Activated CD4-positive, CD25-positive, alpha-beta regulatory T cell (primary cell): Measurements from ENCODE around the gene THAP11.
"Not testable (repeated sequence)": the region's sequence is repeated elsewhere in the genome, so short reads cannot be mapped to it uniquely, and the experiment has no call there.

ENCODE experiments used
- DNase-seq, 4 experiments: peaks; one replicate each; lab custom pipeline; 2025; lab: John Stamatoyannopoulos, UW

Gene THAP11

DNA sequence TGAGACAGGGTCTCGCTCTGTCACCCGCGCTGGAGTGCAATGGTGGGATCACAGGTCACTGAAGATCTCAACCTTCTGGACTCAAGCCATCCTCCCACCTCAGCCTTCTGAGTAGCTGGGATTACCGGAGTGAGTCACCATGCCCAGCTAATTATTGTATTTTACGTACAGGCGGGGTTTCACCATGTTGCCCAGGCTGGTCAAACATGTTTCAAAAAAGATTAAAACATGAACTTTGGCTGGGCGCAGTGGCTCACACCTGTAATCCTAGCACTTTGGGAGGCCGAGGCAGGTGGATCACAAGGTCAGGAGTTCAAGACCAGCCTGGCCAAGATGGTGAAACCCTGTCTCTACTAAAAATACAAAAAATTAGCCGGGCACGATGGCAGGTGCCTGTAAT, 4.9 kb upstream of the THAP11 start:
- not testable (repeated sequence) for DNase-seq

DNA sequence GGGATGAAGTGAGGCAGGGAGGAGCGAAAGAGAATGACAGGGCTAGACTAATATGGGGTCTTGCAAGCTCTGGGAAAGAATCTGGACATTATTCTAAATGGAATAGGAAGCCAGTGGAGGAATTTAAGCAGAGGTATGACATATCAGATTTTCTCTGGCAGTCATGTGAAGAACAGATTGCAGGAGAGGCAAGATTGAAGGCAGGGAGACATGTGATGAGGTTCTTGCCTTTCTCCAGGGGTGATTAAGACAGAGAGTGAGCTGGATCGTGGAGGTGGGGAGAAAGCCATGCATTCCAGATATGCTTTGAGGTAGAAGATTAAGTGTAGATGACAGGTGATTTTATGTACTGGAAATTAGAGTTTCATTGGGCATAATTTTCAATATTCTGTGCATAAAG, 4.3 kb upstream of the THAP11 start:
- DNase-seq, result no peak

DNA sequence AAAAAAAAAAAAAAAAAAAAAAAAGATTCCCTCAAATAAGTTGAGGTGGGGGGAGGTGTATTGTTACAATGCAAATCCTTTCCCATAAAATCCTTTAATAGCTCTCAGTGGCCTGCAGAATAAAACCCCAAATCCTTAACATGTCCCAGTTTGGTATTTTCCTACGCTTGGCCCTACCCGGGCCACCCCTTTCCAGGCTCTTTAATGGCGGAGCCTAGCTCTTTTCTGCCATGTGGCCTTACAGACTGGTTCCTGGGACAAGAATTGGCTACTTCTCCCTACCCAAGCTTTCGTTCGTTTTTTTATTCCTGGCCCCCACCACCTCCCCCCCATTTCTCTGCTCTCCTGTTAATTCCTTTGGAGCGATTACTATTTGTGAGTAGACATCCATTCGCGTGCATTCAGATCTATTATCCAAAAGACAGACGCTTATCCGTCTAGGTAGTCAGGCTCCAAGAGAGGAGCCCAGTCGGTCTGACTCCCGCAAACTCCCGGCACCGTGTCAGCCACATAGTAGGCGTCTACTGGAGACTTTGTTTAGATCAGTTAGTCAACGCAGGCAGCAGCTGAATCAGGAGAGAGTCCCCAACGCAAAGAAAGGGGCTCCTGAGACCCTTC, 813 bp upstream of the THAP11 start:
- no peak for DNase-seq

DNA sequence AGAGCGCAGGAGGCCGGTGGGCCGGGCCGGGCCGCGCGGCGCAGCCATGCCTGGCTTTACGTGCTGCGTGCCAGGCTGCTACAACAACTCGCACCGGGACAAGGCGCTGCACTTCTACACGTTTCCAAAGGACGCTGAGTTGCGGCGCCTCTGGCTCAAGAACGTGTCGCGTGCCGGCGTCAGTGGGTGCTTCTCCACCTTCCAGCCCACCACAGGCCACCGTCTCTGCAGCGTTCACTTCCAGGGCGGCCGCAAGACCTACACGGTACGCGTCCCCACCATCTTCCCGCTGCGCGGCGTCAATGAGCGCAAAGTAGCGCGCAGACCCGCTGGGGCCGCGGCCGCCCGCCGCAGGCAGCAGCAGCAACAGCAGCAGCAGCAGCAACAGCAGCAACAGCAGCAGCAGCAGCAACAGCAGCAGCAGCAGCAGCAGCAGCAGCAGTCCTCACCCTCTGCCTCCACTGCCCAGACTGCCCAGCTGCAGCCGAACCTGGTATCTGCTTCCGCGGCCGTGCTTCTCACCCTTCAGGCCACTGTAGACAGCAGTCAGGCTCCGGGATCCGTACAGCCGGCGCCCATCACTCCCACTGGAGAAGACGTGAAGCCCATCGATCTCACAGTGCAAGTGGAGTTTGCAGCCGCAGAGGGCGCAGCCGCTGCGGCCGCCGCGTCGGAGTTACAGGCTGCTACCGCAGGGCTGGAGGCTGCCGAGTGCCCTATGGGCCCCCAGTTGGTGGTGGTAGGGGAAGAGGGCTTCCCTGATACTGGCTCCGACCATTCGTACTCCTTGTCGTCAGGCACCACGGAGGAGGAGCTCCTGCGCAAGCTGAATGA, 606 bp downstream of the THAP11 start:
- peak; percentile 7 to 64 (median 50) for DNase-seq

DNA sequence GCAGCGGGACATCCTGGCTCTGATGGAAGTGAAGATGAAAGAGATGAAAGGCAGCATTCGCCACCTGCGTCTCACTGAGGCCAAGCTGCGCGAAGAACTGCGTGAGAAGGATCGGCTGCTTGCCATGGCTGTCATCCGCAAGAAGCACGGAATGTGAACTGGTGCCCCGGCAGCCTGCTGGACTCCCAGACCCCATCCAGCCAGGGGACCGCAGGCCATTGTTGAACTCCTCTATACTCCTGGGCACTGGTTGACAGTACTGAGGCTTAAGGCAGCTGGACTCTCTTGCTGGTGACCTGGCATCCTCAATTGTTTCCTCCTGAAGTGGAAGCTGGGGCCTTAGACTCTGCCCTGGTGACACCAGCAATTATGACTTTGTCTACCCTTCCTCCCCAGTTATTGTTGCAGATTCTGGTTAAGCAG, 1.2 kb downstream of the THAP11 start:
- DNase-seq, result no peak

DNA sequence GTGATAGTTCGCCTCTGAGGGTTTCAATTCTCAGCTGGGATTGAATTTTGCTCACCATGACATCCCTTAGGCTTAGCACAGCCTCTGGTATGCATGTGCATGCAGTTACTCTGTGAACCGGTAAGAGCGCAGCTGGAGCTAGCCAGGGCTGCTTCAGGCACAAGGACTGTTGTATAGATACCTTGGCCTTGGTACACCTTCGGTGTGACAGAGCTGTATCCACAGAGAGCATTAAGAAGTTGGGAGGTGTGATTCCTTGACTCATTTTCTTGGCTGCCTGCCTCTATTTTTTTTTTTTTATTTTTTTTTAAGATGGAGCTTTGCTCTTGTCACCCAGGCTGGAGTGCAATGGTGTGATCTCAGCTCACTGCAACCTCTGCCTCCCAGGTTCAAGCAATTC, 2.4 kb downstream of the THAP11 start:
- no peak for DNase-seq

DNA sequence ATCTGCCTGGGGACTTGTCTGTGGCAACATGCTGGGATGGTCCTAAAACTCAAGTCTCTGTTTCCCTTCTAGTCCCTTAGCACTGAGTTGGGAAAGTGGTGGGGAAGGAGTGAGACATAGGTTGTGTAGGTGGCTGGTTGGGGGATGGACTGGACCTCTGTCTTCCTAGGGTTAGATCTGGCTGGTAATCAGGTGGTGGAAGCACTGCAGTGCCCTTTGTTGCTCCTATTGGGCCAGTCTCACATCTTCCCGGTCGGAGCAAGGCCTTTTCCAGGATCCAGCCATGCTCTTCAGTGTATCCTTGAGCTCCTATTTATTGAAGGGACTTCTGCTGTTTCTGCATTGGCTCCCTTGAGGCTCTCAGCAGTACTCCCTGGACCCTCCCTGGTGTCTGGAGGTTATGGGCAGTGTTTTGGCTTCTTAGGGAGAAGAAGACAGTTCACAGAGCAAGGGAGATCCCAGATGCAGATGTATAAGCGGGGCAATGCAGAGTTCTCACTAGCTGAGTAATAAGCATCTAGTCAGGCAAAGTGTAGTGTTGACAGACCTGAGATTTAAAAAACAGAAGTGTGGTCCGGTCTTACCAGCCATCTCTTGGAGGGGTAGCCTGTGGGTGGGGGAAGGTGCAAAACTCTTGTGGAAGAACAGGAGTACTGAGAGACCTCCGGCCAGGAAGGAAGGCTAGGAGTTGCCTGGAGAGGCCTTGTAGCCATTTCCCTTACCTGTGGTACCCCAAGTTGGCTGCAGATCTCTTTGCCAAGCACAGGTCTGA, 3.4 kb downstream of the THAP11 start:
- DNase-seq, result no peak

DNA sequence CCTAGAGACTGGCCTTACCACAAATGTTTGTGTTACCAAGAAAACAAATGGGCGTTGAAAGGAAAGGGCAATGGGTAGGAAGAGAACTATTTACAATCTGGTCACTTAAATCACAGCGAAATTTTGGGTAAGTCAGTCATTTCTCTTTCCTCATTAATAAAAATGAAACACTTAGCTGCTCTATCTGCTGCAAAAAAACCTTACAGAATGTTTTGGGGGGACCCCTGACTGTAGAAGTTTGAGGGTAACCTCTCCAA, 3.9 kb downstream of the THAP11 start:
- DNase-seq, result no peak

DNA sequence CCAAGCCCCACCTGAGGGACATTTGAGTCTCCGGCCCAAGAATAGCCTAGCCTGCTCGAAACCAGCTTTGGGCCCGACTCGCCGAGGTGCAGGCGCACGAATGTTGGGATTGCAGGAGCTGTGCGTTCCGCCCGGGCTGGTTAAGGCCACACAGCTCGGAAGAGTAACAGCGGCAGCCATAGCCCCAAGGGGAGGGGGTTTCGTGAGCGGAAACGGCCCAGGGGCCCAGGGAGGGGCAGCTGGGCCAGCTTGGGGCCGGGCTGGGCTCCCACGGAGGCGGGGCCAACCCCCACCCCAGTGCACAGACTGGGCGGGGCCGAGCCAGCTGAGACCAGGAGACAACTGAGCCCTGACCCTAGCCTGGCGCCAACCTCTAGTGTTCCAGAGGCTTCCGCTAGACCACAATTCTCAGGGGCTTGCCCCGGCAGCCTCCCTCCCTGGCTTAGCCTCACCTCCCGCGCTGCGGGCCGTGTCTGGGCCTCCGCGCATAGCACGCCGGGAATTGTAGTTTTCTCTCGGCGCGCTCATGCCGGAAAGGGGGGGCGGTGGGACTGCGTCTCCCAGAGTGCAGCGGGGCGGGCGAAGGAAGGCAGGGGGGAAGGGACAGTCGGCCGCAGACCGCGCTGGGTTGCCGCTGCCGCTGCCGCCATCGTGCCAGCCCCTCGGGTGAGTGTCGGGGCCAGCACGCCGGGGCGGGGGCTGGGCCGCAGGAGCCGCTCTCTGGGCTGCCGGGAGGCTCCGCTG, 4.4 kb downstream of the THAP11 start, which contains the start of gene NUTF2:
TSS of gene NUTF2 (plus strand) at position 614 of the 744 bp plus-strand sequence. CDS start 18,198 bp downstream, outside the sequence.
- DNase-seq, result peak; percentile 87 to 92 (median 89)

DNA sequence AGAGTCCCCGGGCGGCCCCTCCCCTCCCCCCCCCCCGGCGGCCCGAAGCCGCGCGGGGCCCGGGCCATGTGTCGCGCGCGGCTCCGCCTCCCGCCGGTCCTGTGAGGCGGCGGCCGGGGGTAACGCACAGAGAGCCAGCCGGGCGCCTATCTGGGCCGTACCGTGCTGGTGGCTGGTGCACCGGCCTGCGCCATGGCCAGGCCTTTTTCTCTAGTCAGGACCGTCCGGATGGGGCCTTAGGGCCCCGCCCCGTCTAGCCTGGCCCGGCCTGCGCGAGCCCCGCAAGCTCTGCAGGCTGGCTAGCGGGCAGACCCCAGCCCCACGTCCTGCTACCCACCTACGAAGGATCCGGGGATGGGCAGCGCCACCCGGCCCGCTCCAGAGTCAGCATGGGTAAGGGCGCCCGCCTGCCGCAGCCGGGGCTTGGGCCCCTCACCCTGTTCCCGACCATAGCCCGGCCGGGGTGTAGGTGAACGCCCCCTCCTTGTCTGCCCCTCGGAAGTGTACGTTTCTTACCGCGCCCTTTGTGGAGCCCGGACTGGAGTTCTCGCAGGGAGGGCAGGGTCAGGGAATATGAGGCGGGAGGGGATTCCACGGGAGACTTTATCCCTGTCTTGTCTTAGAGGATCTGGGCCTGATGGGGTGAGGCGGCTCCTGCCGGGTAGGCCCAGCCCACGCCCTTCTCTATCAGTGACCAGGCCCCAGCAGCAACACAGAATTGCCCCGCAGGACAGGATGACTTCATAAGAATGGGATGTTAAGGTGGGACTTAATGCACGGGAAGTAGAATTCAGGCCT, 5.1 kb downstream of the THAP11 start, which contains the start of gene CENPT:
TSS of gene CENPT (minus strand) at position 630 of the 798 bp plus-strand sequence. CDS start 13,834 bp downstream, outside the sequence.
- peak in 2 of 4 experiments; percentile 68 to 70 for DNase-seq

DNA sequence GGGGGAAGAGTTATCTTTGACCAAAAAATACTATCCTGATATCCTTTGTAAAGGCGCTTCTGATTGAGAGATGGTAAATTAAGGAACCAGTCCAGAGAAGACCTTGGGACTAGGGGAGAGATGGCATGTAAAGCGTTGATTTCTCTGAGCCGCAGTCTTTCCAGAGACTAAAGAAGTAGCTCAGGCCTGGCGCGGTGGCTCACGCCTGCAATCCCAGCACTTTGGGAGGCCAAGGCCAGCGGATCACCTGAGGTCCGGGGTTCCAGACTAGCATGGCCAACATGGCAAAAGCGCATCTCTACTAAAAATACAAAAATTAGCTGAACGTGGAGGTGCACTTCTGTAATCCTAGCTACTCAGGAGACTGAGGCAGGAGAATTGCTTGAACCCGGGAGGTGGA, 6.0 kb downstream of the THAP11 start:
- no peak for DNase-seq

DNA sequence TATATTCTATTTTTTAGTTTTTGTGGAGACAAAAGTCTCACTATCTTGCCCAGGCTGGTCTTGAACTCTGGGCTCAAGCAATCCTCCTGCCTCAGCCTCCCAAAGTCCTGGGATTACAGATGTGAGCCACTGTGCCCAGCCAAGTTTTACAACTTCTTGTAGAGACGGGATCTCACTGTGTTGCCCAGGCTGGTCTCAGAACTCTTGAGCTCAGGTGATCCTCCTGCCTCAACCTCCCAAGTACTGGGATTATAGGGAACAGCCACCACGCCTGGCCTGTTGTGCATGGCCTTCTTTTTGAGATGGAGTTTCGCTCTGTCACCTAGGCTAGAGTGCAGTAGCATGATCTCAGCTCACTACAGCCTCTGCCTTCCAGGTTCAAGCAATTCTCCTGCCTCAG, 11.6 kb downstream of the THAP11 start:
- no peak for DNase-seq

DNA sequence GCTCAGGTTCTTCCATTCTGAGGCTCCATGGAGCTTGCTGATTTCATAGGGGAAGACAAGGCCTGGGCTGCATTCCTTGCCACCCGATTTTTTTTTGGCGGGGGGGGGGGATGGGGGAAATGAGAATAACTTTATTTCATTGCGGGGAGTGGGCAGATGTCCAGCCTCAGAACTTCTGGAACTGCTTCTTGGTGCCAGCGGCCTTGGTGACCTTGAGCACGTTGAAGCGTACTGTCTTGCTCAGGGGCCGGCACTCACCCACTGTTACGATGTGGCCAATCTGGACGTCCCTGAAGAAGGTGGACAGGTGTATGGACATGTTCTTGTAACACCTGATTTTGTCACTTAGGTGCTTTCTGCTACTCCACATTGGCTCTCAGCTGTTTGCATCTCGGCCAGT, 13.7 kb downstream of the THAP11 start:
- no peak for DNase-seq

DNA sequence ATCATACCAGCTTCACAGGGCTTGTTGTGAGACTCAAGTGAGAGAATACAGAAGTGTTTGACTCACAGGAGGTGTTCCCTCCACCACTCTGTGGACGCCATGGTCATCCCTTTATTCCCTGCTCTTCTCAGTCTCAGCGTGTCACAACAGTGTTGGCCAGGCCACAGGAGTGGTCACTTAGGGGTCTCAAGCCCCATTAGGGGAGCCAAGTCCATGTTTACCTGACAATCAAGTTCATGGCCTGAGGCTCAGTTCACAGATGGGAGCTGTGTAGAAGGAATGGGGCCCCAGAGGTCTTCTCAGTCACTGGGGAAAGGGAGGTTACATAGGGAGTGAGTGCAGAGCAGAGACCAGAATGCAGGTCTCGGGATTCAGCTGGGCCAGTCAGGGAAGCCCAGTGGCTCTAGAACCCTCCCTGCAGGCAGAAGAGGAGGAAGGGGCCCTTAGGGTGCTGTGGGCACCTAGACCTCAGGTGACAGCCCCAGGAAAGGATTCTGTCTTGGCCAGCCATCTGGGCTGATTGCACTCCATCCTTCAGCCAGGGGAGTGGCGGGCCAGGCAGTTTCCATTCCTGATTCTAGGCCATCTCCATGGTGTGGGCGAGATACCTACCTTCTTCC, 14.9 kb downstream of the THAP11 start:
- no peak for DNase-seq

DNA sequence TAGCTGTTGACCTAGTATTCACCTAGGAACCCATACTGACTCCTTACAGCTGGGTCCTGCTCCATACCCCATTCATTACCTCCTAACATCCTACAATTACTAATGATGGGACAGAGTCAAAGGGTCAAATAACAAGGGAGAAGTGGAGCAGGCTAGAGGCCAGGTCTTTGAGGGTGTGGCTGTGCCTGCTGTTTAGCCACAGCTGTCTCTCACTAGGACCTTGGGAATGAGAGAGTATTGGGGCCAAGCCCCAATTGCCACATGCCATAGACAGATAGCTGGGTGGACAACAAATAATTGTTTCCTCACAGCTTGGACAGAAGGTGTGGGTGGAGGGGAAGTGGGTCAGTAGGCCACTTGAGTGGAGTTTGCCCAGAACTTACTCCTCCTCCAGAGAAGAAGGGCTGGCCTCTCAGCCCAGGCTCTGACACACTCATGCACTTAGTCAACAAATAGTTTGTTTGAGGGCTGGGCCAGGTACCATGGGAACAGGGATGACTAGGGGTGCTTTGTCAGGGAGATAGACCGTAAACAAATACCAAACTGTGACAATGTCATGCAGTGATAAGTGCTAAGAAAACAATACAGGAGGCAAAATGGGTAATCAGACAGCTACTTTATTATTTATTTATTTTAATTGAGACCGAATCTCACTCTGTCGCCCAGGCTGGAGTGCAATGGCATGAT, 15.6 kb downstream of the THAP11 start:
- no peak for DNase-seq

DNA sequence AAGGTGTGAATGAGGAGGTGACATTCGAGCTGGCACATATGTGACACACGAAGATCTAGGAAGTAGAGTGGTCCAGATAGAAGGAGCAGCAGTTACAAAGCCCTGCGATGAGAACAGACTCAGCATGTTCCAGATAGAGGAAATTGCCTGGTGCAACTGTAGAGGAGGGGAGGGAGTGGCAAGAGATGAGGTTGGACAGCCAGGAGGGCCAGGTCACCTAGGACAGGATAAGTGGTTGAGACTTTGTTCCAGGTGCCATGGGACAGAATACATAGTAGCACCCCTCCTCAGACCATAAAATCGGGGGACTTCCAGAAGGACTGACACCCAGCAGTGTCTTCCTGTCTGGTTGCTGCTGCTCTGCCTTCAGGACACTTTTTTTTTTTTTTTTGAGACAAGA, 16.4 kb downstream of the THAP11 start:
- DNase-seq, result no peak

DNA sequence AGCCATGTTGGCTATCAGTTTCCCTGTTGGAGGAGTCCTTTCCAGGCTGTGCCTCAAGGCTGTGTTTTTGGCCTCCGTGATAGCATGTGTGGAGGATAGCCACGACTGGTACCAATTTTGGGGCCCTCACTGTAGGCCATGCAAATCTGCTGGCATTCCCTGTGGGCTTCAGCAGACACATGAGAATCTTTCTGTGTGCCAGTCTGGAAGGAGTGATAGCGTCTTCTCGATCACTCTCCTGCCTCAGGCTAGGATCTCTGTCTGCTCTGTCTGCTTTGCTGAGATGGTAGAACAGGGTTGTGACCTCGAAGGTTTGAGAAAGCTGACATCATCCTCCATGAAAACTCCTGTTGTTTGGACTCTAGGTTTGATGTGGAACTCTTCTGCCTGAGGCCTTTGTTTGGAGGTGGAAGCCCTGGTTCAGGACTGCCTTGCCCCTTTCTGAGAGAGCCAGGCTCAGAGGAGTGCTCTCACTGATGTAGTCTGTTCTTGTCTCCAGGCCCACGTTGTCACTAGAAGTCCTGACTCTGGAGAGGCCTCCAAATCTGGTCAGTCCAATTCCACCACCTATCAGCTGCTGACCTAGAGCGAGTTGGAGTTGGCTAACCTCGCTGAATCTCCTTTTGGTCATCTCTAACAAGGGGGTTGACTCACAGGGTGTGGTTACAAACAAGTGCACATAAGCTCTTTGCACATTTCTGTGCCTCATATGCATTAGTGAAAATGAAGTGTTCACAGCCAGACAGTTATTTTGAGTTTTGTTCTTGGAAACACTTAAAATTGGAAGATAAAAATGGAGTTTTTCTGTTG, 18.7 kb downstream of the THAP11 start:
- DNase-seq, result no peak

DNA sequence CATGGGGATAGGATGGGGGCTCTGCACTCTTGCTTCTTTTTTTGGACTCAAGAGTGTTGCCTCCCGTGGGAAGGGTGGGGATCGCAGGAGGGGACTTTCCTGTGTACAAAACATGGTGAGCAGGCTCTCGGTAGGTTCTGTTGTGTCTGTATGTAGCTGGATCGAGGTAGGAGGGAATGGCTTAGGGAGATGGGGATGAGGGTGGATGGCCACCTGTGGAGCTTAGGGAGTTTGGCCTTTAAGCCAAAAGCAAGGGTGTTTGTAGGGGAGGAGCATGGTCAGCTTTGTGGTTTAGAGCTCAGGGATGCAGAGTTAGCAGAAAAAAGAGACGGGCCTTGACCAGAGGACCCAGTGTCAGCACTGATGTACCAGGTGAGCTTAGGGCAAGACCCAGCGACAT, 19.8 kb downstream of the THAP11 start:
- DNase-seq, result no peak
